Measurements from ENCODE around the gene ARHGEF38. TPM values are rescaled to one million over a fixed set of nuclear protein-coding genes. Genes with fewer than 3 reads are reported as not detected.

Gene ARHGEF38
- total RNA-seq, 1 donor from 2014 or later = 20.6 TPM

GRCh38 chr4:105698607-105699006, 146.2 kb downstream of the ARHGEF38 start:
- H3K27ac ChIP-seq = no peak overlapping the region
- DNase-seq (no peak), ATAC-seq (no peak)
- H3K4me1 ChIP-seq = no peaks in the 10 kb centered on the region
- no peaks in the 10 kb centered on the region for H3K9me3 ChIP-seq
- intact Hi-C loops (cut with DNase I) = no loop called here
- no peak overlapping the region for H3K4me3 ChIP-seq
- no peak for TF ChIP-seq CTCF (IDR thresholded peaks at IDR 0.05)
- peaks cover 56% of the 10 kb centered on the region for H3K36me3 ChIP-seq
- no peaks in the 10 kb centered on the region for H3K27me3 ChIP-seq (ENCODE audit: low read depth)

- H3K27me3 ChIP-seq (ENCODE audit: low read depth) = no peaks in the 10 kb centered on the region
- H3K27ac ChIP-seq = peak overlapping the region; percentile 90
- no peaks in the 10 kb centered on the region for H3K9me3 ChIP-seq
- no peaks in the 10 kb centered on the region for H3K36me3 ChIP-seq
- H3K4me1 ChIP-seq = peaks cover 21% of the 10 kb centered on the region
- ATAC-seq = peak in 1 of 2 donors; percentile 3
- TF ChIP-seq CTCF (IDR thresholded peaks at IDR 0.05) = no peak
- peak overlapping the region; percentile 88 for H3K4me3 ChIP-seq
- no peak for DNase-seq
- intact Hi-C loops (cut with DNase I) = no loop called here
Observed at GRCh38 chr4:105707782-105708180, 155.4 kb downstream of the ARHGEF38 start.

- ATAC-seq (peak; percentile 99), DNase-seq (peak; percentile 92)
- TF ChIP-seq CTCF (IDR thresholded peaks at IDR 0.05) = peak; percentile 3
- peak within 1 kb of the TSS; percentile 88 for H3K4me3 ChIP-seq
- no peaks in the 10 kb centered on the region for H3K36me3 ChIP-seq
- H3K9me3 ChIP-seq = no peaks in the 10 kb centered on the region
- H3K27ac ChIP-seq = peak within 1 kb of the TSS; percentile 90
- H3K4me1 ChIP-seq = peaks cover 21% of the 10 kb centered on the region
- intact Hi-C loops (cut with DNase I) = no loop called here
- no peaks in the 10 kb centered on the region for H3K27me3 ChIP-seq (ENCODE audit: low read depth)
Observed at GRCh38 chr4:105708181-105709080, 156.0 kb downstream of the ARHGEF38 start, which contains the start of the genes GSTCD and INTS12. TSS of gene GSTCD (plus strand) at chr4:105708784. CDS start at chr4:105717614, 8,830 bp downstream. TSS of gene INTS12 (minus strand) at chr4:105708689. CDS start at chr4:105700005, 8,684 bp downstream.

- Histone ChIP-seq H3K4me1 (peaks cover 21% of the 10 kb centered on the region), H3K4me3 (peak overlapping the region; percentile 88), H3K27me3 (ENCODE audit: low read depth) (no peaks in the 10 kb centered on the region), H3K9me3 (no peaks in the 10 kb centered on the region), H3K36me3 (no peaks in the 10 kb centered on the region), H3K27ac (peak overlapping the region; percentile 90)
- peak; percentile 45 to 67 for ATAC-seq
- no peak for TF ChIP-seq CTCF (IDR thresholded peaks at IDR 0.05)
- DNase-seq = no peak
- intact Hi-C loops (cut with DNase I) = no loop called here
Observed at GRCh38 chr4:105709081-105709450, 156.6 kb downstream of the ARHGEF38 start.

GRCh38 chr4:105710012-105710600, 157.7 kb downstream of the ARHGEF38 start:
- ATAC-seq (no peak), DNase-seq (no peak)
- H3K36me3 ChIP-seq = no peaks in the 10 kb centered on the region
- no peaks in the 10 kb centered on the region for H3K9me3 ChIP-seq
- H3K4me1 ChIP-seq = peaks cover 29% of the 10 kb centered on the region
- TF ChIP-seq CTCF (IDR thresholded peaks at IDR 0.05) = no peak
- no peak overlapping the region for H3K4me3 ChIP-seq
- H3K27ac ChIP-seq = no peak overlapping the region
- no peaks in the 10 kb centered on the region for H3K27me3 ChIP-seq (ENCODE audit: low read depth)
- intact Hi-C loops (cut with DNase I) = no loop called here
